ENCODE results near the gene NOTCH4. TPM values are rescaled to one million over a fixed set of nuclear protein-coding genes. Genes with fewer than 3 reads are reported as not detected.
A peak's percentile ranks its signal among the peaks of the same experiment; 100 is the strongest.

NOTCH4 gene
- total and polyA plus RNA-seq, 2 experiments from 2014 or later = 0.65 to 1.2 TPM

DNA sequence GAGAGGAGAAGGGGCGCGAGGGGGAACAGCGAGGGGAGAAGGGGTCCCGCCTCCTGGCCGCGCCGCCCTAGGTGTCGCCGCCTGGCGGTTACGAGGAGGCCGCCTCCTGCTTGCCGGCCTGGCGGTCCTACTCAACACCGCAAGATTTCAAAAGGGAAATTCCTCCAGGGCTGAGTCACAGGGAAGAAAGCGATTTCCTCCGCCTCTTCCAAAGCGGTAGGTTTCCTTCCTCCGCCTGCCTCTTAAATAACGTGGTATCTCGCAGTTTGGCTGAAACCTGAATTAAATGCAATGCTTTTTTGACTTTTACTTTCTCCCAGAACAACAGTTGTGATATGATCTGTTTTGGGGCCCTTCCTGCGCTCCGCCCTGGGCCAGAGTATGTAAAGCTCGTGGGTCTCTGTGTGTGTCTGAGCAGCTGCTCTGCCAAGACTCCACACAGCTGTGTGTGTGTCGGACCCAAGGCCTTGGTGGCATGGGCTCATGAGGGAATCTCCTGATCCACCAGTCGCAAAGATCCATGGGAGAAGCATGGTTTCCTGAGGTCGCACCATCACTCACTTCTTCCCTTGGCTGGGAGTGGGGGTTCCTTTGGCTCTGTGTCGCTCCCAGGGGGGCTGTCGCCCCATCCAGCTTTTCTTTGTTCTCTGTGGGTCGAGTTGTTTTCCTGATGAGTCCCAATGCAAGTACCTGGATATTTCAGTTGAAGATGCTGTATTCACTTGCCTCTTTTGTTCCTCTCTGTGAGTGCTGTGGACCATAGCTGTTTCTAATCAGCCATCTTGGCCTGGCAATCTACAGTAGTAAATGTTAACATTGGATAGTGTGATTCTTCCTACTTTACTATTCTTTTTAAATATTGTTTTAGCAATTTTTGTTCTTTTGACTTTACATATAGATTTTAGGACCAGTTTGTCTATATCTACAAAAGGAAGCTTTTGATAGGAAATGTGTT lies 31.6 kb upstream of the NOTCH4 start:
- peak overlapping the region; percentile 76 for H3K4me2 ChIP-seq (ENCODE audit: unreplicated experiment)
- in situ Hi-C loops (cut with MboI) = no loop called here
- WGBS, 2 experiments (ENCODE audit: low coverage in 1 of 2, low lambda C conversion rate in 2 of 2, missing lambda C conversion rate in 2 of 2) = 7 to 15% methylated on average over 19 to 23 of the region's 30 CpGs
- peaks cover 4% of the 10 kb centered on the region for H3K4me1 ChIP-seq (ENCODE audit: insufficient read depth)
- peak overlapping the region; percentile 63 for H3K9ac ChIP-seq
- peak overlapping the region; percentile 67 for H3K4me3 ChIP-seq
- peak overlapping the region; percentile 49 for H3K27ac ChIP-seq
- H4K20me1 ChIP-seq (ENCODE audit: insufficient read depth) = no peaks in the 10 kb centered on the region
- H3K9me3 ChIP-seq (ENCODE audit: low read depth) = no peaks in the 10 kb centered on the region
- 0 out of 2 replicates have a peak, but pooled peaks cover 12% of the 10 kb centered on the region for H3F3A ChIP-seq (ENCODE audit: insufficient read depth)
- H2AFZ ChIP-seq = peak overlapping the region; percentile 97
- no peaks in the 10 kb centered on the region for H3K36me3 ChIP-seq (ENCODE audit: low read depth)
- H3K27me3 ChIP-seq (replicated peaks; ENCODE audit: insufficient read depth) = no peaks in the 10 kb centered on the region; the same call in 1 of the 2 replicates
- no peaks in the 10 kb centered on the region for H3K79me2 ChIP-seq (ENCODE audit: insufficient read depth)
- TF ChIP-seq EZH2 (IDR thresholded peaks at IDR 0.05; ENCODE audit: insufficient read depth, poor library complexity, severe bottlenecking) (no peak), EZH2phosphoT487 (IDR thresholded peaks at IDR 0.05; ENCODE audit: insufficient read depth, low read depth) (no peak)
- H3K9me2 ChIP-seq (ENCODE audit: insufficient read depth) = no peaks in the 10 kb centered on the region
- peak; percentile 96 for DNase-seq

DNA sequence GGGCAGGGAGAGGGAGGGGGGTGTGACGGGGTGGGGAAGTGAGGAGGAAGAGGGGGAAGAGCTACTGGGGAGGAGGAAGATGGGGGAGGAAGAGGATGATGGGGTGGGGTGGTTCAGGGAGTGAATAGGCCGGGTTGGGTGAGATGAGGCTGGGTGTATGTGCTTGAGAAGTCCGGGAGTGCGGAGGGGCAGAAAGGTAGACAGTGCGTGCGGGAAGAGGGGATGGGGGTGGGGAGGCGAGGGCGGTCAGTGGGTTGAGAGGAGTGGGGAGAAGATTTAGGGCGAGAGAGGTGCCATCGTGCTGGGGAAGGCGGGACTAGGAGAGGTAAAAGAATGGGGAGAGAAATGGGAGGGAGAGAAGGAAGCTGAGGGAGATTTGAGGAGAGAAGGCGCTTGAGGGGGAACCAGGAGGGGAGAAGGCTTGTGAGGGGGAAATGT lies 30.9 kb upstream of the NOTCH4 start:
- TF ChIP-seq EZH2 (IDR thresholded peaks at IDR 0.05; ENCODE audit: insufficient read depth, poor library complexity, severe bottlenecking) = no peak
- no peak for TF ChIP-seq EZH2phosphoT487 (IDR thresholded peaks at IDR 0.05; ENCODE audit: insufficient read depth, low read depth)
- WGBS, 2 experiments (ENCODE audit: low coverage in 1 of 2, low lambda C conversion rate in 2 of 2, missing lambda C conversion rate in 2 of 2) = 6% methylated on average over 12 of the region's 12 CpGs; no CpG with 5 or more reads in 1 of the 2 experiments
- H3K9ac ChIP-seq = peak overlapping the region; percentile 63

DNA sequence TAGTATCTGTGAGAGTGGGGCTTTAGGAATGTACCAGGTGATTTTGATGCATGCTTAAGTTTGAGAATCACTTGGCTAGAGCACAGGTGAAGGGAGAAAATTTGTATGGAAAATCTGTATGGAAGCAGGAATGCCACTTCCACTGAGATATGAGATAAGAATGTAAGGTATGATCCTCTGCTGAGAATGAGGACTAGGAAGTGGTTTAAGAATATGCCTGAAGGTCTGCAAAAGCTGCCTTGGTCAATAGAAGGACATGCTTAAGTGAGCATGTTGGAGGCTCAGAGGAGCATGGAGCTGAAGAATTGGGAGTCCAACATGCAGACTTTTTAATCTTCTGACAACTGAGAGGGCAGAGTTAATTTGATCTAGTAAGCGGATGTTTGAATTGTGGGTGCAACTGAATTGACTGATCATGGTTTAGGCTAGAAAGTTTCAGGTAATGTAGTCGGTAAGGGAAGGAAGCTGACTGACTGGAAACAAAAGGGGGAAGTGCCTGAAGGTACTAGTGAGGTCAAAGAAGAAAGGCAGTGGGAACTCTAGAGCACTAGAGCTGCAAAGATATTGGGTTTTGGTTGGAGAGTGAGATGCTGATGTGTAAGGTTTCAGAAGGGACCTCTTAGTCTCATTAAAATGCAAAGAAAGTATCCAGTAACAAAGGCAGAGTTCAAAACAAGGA lies 28.6 kb upstream of the NOTCH4 start:
- no peak overlapping the region for H3K4me2 ChIP-seq (ENCODE audit: unreplicated experiment)
- no peaks in the 10 kb centered on the region for H3K9me3 ChIP-seq (ENCODE audit: low read depth)
- 0 out of 2 replicates have a peak, but pooled peaks cover 12% of the 10 kb centered on the region for H3F3A ChIP-seq (ENCODE audit: insufficient read depth)
- H3K4me1 ChIP-seq (ENCODE audit: insufficient read depth) = peaks cover 4% of the 10 kb centered on the region
- DNase-seq = no peak
- WGBS, 2 experiments (ENCODE audit: low coverage in 1 of 2, low lambda C conversion rate in 2 of 2, missing lambda C conversion rate in 2 of 2) = 63 to 76% methylated on average over 2 of the region's 2 CpGs
- no peak overlapping the region for H3K27ac ChIP-seq
- no peak for TF ChIP-seq EZH2 (IDR thresholded peaks at IDR 0.05; ENCODE audit: insufficient read depth, poor library complexity, severe bottlenecking)
- no peak for TF ChIP-seq EZH2phosphoT487 (IDR thresholded peaks at IDR 0.05; ENCODE audit: insufficient read depth, low read depth)
- no peaks in the 10 kb centered on the region for H3K79me2 ChIP-seq (ENCODE audit: insufficient read depth)
- H3K4me3 ChIP-seq = no peak overlapping the region
- no peaks in the 10 kb centered on the region for H3K36me3 ChIP-seq (ENCODE audit: low read depth)
- H3K9me2 ChIP-seq (ENCODE audit: insufficient read depth) = no peaks in the 10 kb centered on the region
- no peaks in the 10 kb centered on the region for H4K20me1 ChIP-seq (ENCODE audit: insufficient read depth)
- no peak overlapping the region for H2AFZ ChIP-seq
- in situ Hi-C loops (cut with MboI) = no loop called here
- H3K27me3 ChIP-seq (replicated peaks; ENCODE audit: insufficient read depth) = no peaks in the 10 kb centered on the region
- no peak overlapping the region for H3K9ac ChIP-seq

More for the DNA sequence above, 30.9 kb upstream of the NOTCH4 start:
- H3K4me2 ChIP-seq (ENCODE audit: unreplicated experiment) = peak overlapping the region; percentile 76
- H3K4me3 ChIP-seq = peak overlapping the region; percentile 67
- no peaks in the 10 kb centered on the region for H3K27me3 ChIP-seq (replicated peaks; ENCODE audit: insufficient read depth)
- no peaks in the 10 kb centered on the region for H3K9me2 ChIP-seq (ENCODE audit: insufficient read depth)
- H3K4me1 ChIP-seq (ENCODE audit: insufficient read depth) = peaks cover 4% of the 10 kb centered on the region
- H3K9me3 ChIP-seq (ENCODE audit: low read depth) = no peaks in the 10 kb centered on the region
- no peaks in the 10 kb centered on the region for H3K36me3 ChIP-seq (ENCODE audit: low read depth)
- 0 out of 2 replicates have a peak, but pooled peaks cover 12% of the 10 kb centered on the region for H3F3A ChIP-seq (ENCODE audit: insufficient read depth)
- H3K79me2 ChIP-seq (ENCODE audit: insufficient read depth) = no peaks in the 10 kb centered on the region
- peak overlapping the region; percentile 97 for H2AFZ ChIP-seq
- no peak for DNase-seq
- H4K20me1 ChIP-seq (ENCODE audit: insufficient read depth) = no peaks in the 10 kb centered on the region
- in situ Hi-C loops (cut with MboI) = no loop called here
- H3K27ac ChIP-seq = no peak overlapping the region

- no peak overlapping the region for H3K27ac ChIP-seq
- H3K9me3 ChIP-seq (ENCODE audit: low read depth) = no peaks in the 10 kb centered on the region
- no peaks in the 10 kb centered on the region for H3K36me3 ChIP-seq (ENCODE audit: low read depth)
- no peaks in the 10 kb centered on the region for H3F3A ChIP-seq (ENCODE audit: insufficient read depth)
- no peaks in the 10 kb centered on the region for H3K79me2 ChIP-seq (ENCODE audit: insufficient read depth)
- DNase-seq = no peak
- H3K9ac ChIP-seq = no peak overlapping the region
- no peaks in the 10 kb centered on the region for H3K27me3 ChIP-seq (replicated peaks; ENCODE audit: insufficient read depth)
- no peak overlapping the region for H3K4me3 ChIP-seq
- peaks cover 4% of the 10 kb centered on the region; the same call in 1 of the 2 replicates for H3K4me1 ChIP-seq (ENCODE audit: insufficient read depth)
- in situ Hi-C loops (cut with MboI) = loop anchor here (25.0 kb wide), 1 partner anchor 163 kb away; the partner anchor contains the start of gene BTNL2
- H3K9me2 ChIP-seq (ENCODE audit: insufficient read depth) = no peaks in the 10 kb centered on the region
- WGBS, 2 experiments (ENCODE audit: low coverage in 1 of 2, low lambda C conversion rate in 2 of 2, missing lambda C conversion rate in 2 of 2) = 53 to 60% methylated on average over 2 of the region's 2 CpGs
- no peak overlapping the region for H2AFZ ChIP-seq
- H3K4me2 ChIP-seq (ENCODE audit: unreplicated experiment) = no peak overlapping the region
- no peak for TF ChIP-seq EZH2 (IDR thresholded peaks at IDR 0.05; ENCODE audit: insufficient read depth, poor library complexity, severe bottlenecking)
- TF ChIP-seq EZH2phosphoT487 (IDR thresholded peaks at IDR 0.05; ENCODE audit: insufficient read depth, low read depth) = no peak
- no peaks in the 10 kb centered on the region for H4K20me1 ChIP-seq (ENCODE audit: insufficient read depth)
Measured at GRCh38 chr6:32249262-32249661, 25.4 kb upstream of the NOTCH4 start.
